A673 (cell line): ENCODE data around the gene REV3L. TPM values are rescaled to one million over a fixed set of nuclear protein-coding genes. Genes with fewer than 3 reads are reported as not detected.

ENCODE experiments used
- BruUV-seq: library from RNA; stranded (reverse); fragments of 400-500 nt; replicated peaks from 2 replicates; lab custom pipeline; 2021; lab: Mats Ljungman, UMichigan
- CTCF ChIA-PET: fragments of 300-600 bp; sonication (Branson Sonifier 250); formaldehyde crosslinking; loops from one replicate; lab custom pipeline; 2022; ENCODE audit warnings: antibody characterized with exemption; lab: Charles Lee
- POLR2A ChIA-PET: fragments of 300-600 bp; sonication (Branson Sonifier 250); formaldehyde crosslinking; loops from one replicate; lab custom pipeline; 2022; ENCODE audit warnings: antibody characterized with exemption; ENCODE audit not compliant: low non-redundant PET; lab: Charles Lee
- DNase-seq: peaks from one replicate; pipeline ENCODE4 v3.0.0-alpha.2; 2015; ENCODE audit warnings: low spot score
- H3K27ac ChIP-seq: fragments of 200-600 bp; sonication (generic); 2 replicates; pipeline ENCODE4 v1.5.1; 2016; ENCODE audit warnings: mixed run types, low read depth, mild to moderate bottlenecking, mixed read lengths, antibody characterized with exemption, low read length; ENCODE audit not compliant: poor library complexity, severe bottlenecking
- H3K27me3 ChIP-seq: fragments of 200-600 bp; sonication (generic); replicated peaks from 2 replicates; pipeline ENCODE4 v1.6.1; 2017; ENCODE audit warnings: mixed run types, low read depth, mild to moderate bottlenecking, mixed read lengths, antibody characterized with exemption, low read length; ENCODE audit not compliant: insufficient read depth, poor library complexity
- H3K36me3 ChIP-seq: fragments of 200-600 bp; sonication (generic); 2 replicates; pipeline ENCODE4 v1.6.1; 2016; ENCODE audit warnings: mixed run types, mild to moderate bottlenecking, mixed read lengths, antibody characterized with exemption, low read length; ENCODE audit not compliant: insufficient read depth, poor library complexity, severe bottlenecking
- H3K4me1 ChIP-seq: fragments of 200-600 bp; sonication (generic); 2 replicates; pipeline ENCODE4 v1.6.1; 2017; ENCODE audit warnings: mixed run types, mild to moderate bottlenecking, mixed read lengths, antibody characterized with exemption, low read length; ENCODE audit not compliant: insufficient read depth, poor library complexity, severe bottlenecking
- H3K4me3 ChIP-seq: fragments of 200-600 bp; sonication (generic); 2 replicates; pipeline ENCODE4 v1.5.1; 2016; ENCODE audit warnings: low read depth, mixed run types, mild to moderate bottlenecking, mixed read lengths, low read length; ENCODE audit not compliant: poor library complexity, severe bottlenecking
- H3K9me3 ChIP-seq: fragments of 200-600 bp; sonication (generic); 2 replicates; pipeline ENCODE4 v1.6.1; 2016; ENCODE audit warnings: mixed run types, low read depth, mild to moderate bottlenecking, mixed read lengths, antibody characterized with exemption, low read length; ENCODE audit not compliant: poor library complexity, severe bottlenecking
- EZH2 ChIP-seq: fragments of 200-600 bp; sonication (generic); IDR thresholded peaks from 2 replicates; pipeline ENCODE4 v1.6.1; 2017; ENCODE audit warnings: borderline replicate concordance, low read depth, mild to moderate bottlenecking, mixed read lengths, antibody characterized with exemption, low read length; ENCODE audit not compliant: poor library complexity, severe bottlenecking
- intact Hi-C: fragments of 100-400 bp; cut with micrococcal nuclease; formaldehyde crosslinking; loops from one replicate; pipeline ENCODE4 v1.10.0; 2022; ENCODE audit not compliant: unreplicated experiment
- total RNA-seq: library from RNA; stranded (reverse); gene quantifications from 2 replicates; pipeline ENCODE4 v1.2.3, GENCODE V29; 2021
- TF ChIP-seq, protein P1 (sequence below): fragments of 300-800, 200-600 bp; sonication (generic); conservative IDR thresholded peaks from 2 replicates; pipeline ENCODE4 v1.5.1; 2017; ENCODE audit warnings: low read depth, mild to moderate bottlenecking, antibody characterized with exemption, low read length, moderate library complexity, mixed read lengths

The REV3L gene
- total RNA-seq, 1 experiment from 2014 or later: 24.0 TPM

DNA sequence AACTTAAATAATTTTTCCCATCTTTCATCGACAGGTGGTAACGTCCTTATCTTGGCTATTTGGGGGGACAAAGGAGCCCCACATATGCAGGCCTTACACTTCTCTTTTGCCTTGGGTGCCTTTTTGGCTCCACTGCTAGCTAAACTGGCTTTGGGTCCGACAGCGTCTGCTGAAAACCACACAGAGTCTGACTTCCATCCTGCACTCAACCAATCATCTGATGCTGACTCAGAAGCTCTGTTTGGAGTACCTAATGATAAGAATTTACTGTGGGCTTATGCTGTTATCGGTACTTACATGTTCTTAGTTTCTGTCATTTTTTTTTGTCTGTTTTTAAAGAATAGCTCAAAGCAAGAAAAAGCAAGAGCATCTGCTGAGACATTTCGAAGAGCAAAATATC lies 217.2 kb downstream of the REV3L start:
- BruUV-seq: no TSS peak
- TF ChIP-seq, protein P1, sequence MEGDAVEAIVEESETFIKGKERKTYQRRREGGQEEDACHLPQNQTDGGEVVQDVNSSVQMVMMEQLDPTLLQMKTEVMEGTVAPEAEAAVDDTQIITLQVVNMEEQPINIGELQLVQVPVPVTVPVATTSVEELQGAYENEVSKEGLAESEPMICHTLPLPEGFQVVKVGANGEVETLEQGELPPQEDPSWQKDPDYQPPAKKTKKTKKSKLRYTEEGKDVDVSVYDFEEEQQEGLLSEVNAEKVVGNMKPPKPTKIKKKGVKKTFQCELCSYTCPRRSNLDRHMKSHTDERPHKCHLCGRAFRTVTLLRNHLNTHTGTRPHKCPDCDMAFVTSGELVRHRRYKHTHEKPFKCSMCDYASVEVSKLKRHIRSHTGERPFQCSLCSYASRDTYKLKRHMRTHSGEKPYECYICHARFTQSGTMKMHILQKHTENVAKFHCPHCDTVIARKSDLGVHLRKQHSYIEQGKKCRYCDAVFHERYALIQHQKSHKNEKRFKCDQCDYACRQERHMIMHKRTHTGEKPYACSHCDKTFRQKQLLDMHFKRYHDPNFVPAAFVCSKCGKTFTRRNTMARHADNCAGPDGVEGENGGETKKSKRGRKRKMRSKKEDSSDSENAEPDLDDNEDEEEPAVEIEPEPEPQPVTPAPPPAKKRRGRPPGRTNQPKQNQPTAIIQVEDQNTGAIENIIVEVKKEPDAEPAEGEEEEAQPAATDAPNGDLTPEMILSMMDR: no peak
- TF ChIP-seq EZH2: no peak
- H3K4me1 ChIP-seq: no peaks in the 10 kb centered on the region
- ChIA-PET POLR2A (no interaction called here), CTCF (no interaction called here)
- H3K27me3 ChIP-seq: no peaks in the 10 kb centered on the region
- no peak overlapping the region for H3K4me3 ChIP-seq
- no peak for DNase-seq
- H3K36me3 ChIP-seq: peaks cover 18% of the 10 kb centered on the region
- H3K27ac ChIP-seq: no peak overlapping the region
- intact Hi-C loops: no loop called here
- H3K9me3 ChIP-seq: no peaks in the 10 kb centered on the region

DNA sequence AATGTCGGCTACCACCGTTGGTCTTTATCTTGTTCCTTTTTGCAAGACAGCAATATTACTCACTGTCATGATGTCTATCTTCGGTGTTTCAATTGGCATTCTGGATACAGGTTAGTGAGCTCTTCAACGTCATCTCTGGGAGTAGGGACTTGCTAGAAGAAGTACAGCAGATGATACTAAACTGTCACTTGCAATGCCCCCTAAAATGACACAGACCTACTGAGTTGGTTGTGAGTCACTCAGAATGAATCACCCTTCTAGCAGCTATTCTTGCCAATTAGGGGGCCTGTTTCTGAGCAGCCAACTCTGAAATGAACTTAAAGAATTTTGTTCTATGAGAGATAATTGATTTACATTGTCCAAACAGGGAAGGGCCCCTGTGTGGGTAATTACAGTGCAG lies 219.2 kb downstream of the REV3L start:
- no peaks in the 10 kb centered on the region for H3K27me3 ChIP-seq
- ChIA-PET CTCF (interaction anchor here (0.6 kb wide), 1 partner anchor 51 kb away, joined by 3 read pairs; no protein-coding TSS in a partner anchor), POLR2A (no interaction called here)
- no peaks in the 10 kb centered on the region for H3K9me3 ChIP-seq
- TF ChIP-seq, protein P1: no peak
- TF ChIP-seq EZH2: no peak
- no TSS peak for BruUV-seq
- H3K36me3 ChIP-seq: peaks cover 18% of the 10 kb centered on the region
- peak; percentile 50 for DNase-seq
- no peaks in the 10 kb centered on the region for H3K4me1 ChIP-seq
- H3K27ac ChIP-seq: no peak overlapping the region
- intact Hi-C loops: no loop called here
- no peak overlapping the region for H3K4me3 ChIP-seq

DNA sequence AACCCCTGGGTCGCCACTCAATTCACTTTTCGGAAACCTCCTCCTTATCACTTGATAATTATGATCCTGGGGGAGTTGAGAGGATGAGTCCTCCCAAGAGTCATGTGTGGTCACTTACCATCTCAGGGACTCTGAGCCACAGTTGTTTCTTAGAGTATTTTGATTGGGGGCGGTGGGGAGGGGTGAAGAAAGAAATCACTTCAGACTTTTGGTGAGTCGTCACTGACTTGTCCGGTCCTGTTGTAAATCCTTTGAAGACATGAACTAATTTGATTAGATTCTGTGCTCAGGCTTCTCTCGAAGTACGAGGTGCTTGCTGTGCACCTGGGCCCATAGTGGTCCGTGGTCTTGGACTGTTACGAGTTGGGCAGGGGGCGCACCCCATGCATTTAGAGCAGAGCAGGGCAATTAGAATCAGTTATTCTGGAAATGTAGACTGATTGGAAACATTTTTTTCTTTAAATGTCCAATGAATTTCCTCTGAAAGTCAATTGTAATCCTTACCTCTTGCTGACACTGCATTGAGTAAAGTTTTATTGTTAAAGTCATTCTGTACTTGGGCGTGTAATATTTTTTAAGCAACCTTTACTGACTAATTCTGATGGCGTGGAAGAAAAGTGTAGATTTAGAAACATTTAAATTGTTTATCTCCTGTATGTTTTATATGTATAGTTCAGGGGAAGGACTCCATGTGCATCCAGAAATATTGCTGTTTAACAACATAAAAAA lies 222.3 kb downstream of the REV3L start:
- DNase-seq: no peak
- peak overlapping the region; percentile 84 for H3K4me3 ChIP-seq
- BruUV-seq: no TSS peak
- POLR2A ChIA-PET: no interaction called here
- intact Hi-C loops: no loop called here
- no peaks in the 10 kb centered on the region for H3K27me3 ChIP-seq
- peaks cover 2% of the 10 kb centered on the region for H3K36me3 ChIP-seq
- H3K4me1 ChIP-seq: no peaks in the 10 kb centered on the region
- CTCF ChIA-PET: no interaction called here
- no peaks in the 10 kb centered on the region for H3K9me3 ChIP-seq
- H3K27ac ChIP-seq: no peak overlapping the region
- TF ChIP-seq, protein P1: no peak
- no peak for TF ChIP-seq EZH2
